GM12875 (cell line): ENCODE measurements around the gene MARVELD2.

ENCODE experiments used
- H3K4me3 ChIP-seq: one replicate; pipeline ENCODE4 v1.5.1; 2011; ENCODE audit warnings: low read depth, low read length, control low read depth
- CTCF ChIP-seq: IDR thresholded peaks from 2 replicates; pipeline ENCODE4 v1.5.1; 2011; ENCODE audit warnings: low read depth, mild to moderate bottlenecking, control low read depth, inconsistent platforms, low read length, moderate library complexity, borderline replicate concordance; ENCODE audit not compliant: insufficient read depth

MARVELD2 gene

GRCh38 chr5:69492391-69492922, 77.5 kb downstream of the MARVELD2 start, which contains the start of gene OCLN:
Gene OCLN (plus strand): TSS chr5:69492790. CDS start chr5:69504245, 11,455 bp downstream.
- TF ChIP-seq CTCF, result no peak
- H3K4me3 ChIP-seq, result peak within 1 kb of the TSS; percentile 86

- peak overlapping the region; percentile 86 for H3K4me3 ChIP-seq
- no peak for TF ChIP-seq CTCF
Observed at GRCh38 chr5:69492923-69493395, 78.0 kb downstream of the MARVELD2 start.

GRCh38 chr5:69493396-69494133, 78.6 kb downstream of the MARVELD2 start:
- H3K4me3 ChIP-seq, result peak overlapping the region; percentile 86

More at GRCh38 chr5:69493396-69494133, 78.6 kb downstream of the MARVELD2 start:
- TF ChIP-seq CTCF, result no peak
